Kidney (tissue), 14 donors: ENCODE results near the gene MPRIP. TPM values are rescaled to one million over a fixed set of nuclear protein-coding genes. Genes with fewer than 3 reads are reported as not detected.

Experiments used
- DNase-seq, 5 donors: peaks; one replicate each; pipeline ENCODE4 v3.0.0-alpha.2; 2013 to 2020
- FAIRE-seq: peaks from 2 replicates; lab custom pipeline; 2012; peaks lifted over from hg19 to GRCh38; lab: Jason Lieb, UNC
- H3K27ac ChIP-seq, 2 donors: one replicate each; pipeline ENCODE4 v1.7.0; 2013; ENCODE audit warnings: low read depth in 2 of 2, low read length in 2 of 2, inconsistent platforms in 1 of 2
- H3K27me3 ChIP-seq: one replicate; pipeline ENCODE4 v1.7.1; 2013; ENCODE audit warnings: low read length, inconsistent platforms; ENCODE audit not compliant: control insufficient read depth, insufficient read depth
- H3K36me3 ChIP-seq, 3 donors: one replicate each; pipeline versions ENCODE4 v1.7.0 to v1.7.1; 2013; ENCODE audit warnings: low read length in 3 of 3, control low read depth in 1 of 3, inconsistent platforms in 1 of 3; ENCODE audit not compliant: insufficient read depth in 3 of 3, control insufficient read depth in 2 of 3
- H3K4me1 ChIP-seq, 3 donors: one replicate each; pipeline versions ENCODE4 v1.7.0 to v1.7.1; 2013; ENCODE audit warnings: low read length in 3 of 3, inconsistent platforms in 1 of 3, low read depth in 1 of 3; ENCODE audit not compliant: control insufficient read depth in 2 of 3, insufficient read depth in 2 of 3
- H3K4me3 ChIP-seq, 3 donors: one replicate each; pipeline versions ENCODE4 v1.7.0 to v1.8.1; 2013; ENCODE audit warnings: low read length in 3 of 3, control low read depth in 1 of 3, inconsistent platforms in 1 of 3
- H3K9ac ChIP-seq, 3 donors: one replicate each; pipeline versions ENCODE4 v1.7.0 to v1.7.1; 2013; ENCODE audit warnings: low read length in 3 of 3, control low read depth in 1 of 3, inconsistent platforms in 1 of 3
- H3K9me3 ChIP-seq, 3 donors: one replicate each; pipeline versions ENCODE4 v1.7.0 to v1.7.1; 2013; ENCODE audit warnings: low read length in 3 of 3, control low read depth in 1 of 3, inconsistent platforms in 1 of 3; ENCODE audit not compliant: control insufficient read depth in 2 of 3, insufficient read depth in 1 of 3
- intact Hi-C: fragments of 100-400 bp; cut with DNase I; formaldehyde crosslinking; loops from one replicate; pipeline ENCODE4 v1.11.1; 2022
- polyA plus RNA-seq: library from polyadenylated mRNA; stranded (reverse); fragments of 350-450 nt; fragmentation: Illumina TruSeq; extraction: RNeasy Lipid Tissue Mini Kit (QIAGEN cat#74804); gene quantifications from one replicate; pipeline ENCODE4 v1.2.3, GENCODE V29; 2014; ENCODE audit warnings: low read depth, low replicate concordance; ENCODE audit not compliant: insufficient read depth
- total RNA-seq: library from RNA; stranded (reverse); fragmentation: NEBNext Ultra II Directional; extraction: Animal tissue kit (Norgen Biotek cat#: 25700); gene quantifications from one replicate; pipeline ENCODE4 v1.2.1, GENCODE V29; 2021
- TF ChIP-seq, protein P1 (sequence below): IDR thresholded peaks from 3 replicates; pipeline ENCODE4 v1.5.1; 2012; ENCODE audit warnings: mild to moderate bottlenecking, moderate library complexity, borderline replicate concordance; ENCODE audit not compliant: insufficient read depth; ENCODE audit errors: extremely low read depth
- donor health status: control.
- donor health status: control.
- donor health status: control.
- donor health status: control.
- donor health status: control.
- donor health status: DM: yes; HTN: yes; CAD: no.
- donor health status: Normal renal cell carcinoma (clear cell type).

MPRIP gene
- total and polyA plus RNA-seq, 2 donors from 2014 or later: 120 to 250 TPM

- Histone ChIP-seq H3K27me3 (no peaks in the 10 kb centered on the region), H3K4me1 (no peaks in the 10 kb centered on the region), H3K9ac (no peak overlapping the region), H3K4me3 (no peak overlapping the region), H3K9me3 (no peaks in the 10 kb centered on the region), H3K27ac (no peak overlapping the region), H3K36me3 (peaks cover 0 to 55% (median 40%) of the 10 kb centered on the region in 3 donors)
- TF ChIP-seq, protein P1, sequence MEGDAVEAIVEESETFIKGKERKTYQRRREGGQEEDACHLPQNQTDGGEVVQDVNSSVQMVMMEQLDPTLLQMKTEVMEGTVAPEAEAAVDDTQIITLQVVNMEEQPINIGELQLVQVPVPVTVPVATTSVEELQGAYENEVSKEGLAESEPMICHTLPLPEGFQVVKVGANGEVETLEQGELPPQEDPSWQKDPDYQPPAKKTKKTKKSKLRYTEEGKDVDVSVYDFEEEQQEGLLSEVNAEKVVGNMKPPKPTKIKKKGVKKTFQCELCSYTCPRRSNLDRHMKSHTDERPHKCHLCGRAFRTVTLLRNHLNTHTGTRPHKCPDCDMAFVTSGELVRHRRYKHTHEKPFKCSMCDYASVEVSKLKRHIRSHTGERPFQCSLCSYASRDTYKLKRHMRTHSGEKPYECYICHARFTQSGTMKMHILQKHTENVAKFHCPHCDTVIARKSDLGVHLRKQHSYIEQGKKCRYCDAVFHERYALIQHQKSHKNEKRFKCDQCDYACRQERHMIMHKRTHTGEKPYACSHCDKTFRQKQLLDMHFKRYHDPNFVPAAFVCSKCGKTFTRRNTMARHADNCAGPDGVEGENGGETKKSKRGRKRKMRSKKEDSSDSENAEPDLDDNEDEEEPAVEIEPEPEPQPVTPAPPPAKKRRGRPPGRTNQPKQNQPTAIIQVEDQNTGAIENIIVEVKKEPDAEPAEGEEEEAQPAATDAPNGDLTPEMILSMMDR: no peak
- intact Hi-C loops: no loop called here
- FAIRE-seq (no peak), DNase-seq (no peak)
These were observed 172.6 kb downstream of the MPRIP start for GRCh38 chr17:17214646-17215436.

DNA sequence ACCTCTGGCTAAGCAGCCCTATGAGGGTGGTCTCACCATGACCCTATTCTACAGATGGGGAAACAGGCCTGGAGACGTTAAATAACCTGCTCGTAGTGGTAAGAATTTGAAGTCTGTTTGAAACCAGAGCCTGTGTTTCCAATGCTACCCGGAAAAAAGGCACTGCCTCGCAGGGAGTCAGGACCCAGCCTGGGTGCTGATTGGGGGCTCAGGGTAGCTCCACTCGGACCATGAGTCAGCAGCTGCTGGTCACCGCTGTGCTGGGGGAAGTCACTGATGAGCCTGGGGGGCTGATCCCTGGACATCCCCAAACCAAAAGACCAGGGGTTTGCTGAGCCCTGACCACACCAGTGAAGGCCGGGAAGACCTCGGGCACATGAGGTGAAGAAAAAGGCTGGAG, 173.3 kb downstream of the MPRIP start:
- no peak overlapping the region for H3K9ac ChIP-seq
- DNase-seq: no peak
- peaks cover 0 to 62% (median 41%) of the 10 kb centered on the region in 3 donors for H3K36me3 ChIP-seq
- no peaks in the 10 kb centered on the region for H3K4me1 ChIP-seq
- no peak for FAIRE-seq
- intact Hi-C loops: no loop called here
- H3K9me3 ChIP-seq: no peaks in the 10 kb centered on the region
- TF ChIP-seq, protein P1: no peak
- H3K27me3 ChIP-seq: no peaks in the 10 kb centered on the region
- H3K27ac ChIP-seq: no peak overlapping the region
- no peak overlapping the region for H3K4me3 ChIP-seq

DNA sequence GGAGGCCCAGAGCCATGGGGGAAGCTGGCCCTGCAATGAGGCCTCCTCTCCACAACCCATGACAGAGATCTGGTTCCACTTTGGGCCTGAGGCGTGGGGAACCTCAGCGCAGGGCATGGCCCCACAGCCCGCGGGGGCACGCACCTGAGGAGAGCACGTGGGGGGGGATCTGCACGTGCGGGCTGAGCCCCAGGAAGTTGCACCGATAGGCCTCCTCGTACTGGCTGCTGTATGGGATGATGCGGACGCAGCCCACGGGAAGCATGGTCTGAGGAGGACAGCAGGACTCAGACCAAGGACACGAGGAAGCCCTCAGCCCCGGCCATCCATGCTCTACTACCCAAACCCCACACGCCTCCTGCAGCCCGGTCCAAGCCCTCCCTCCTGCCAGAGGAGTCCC, 174.0 kb downstream of the MPRIP start:
- no peak overlapping the region for H3K9ac ChIP-seq
- H3K27me3 ChIP-seq: no peaks in the 10 kb centered on the region
- H3K4me3 ChIP-seq: no peak overlapping the region
- intact Hi-C loops: no loop called here
- DNase-seq: peak in 1 of 5 donors; percentile 48
- TF ChIP-seq, protein P1: no peak
- no peaks in the 10 kb centered on the region for H3K4me1 ChIP-seq
- peaks cover 0 to 69% (median 48%) of the 10 kb centered on the region in 3 donors for H3K36me3 ChIP-seq
- no peaks in the 10 kb centered on the region for H3K9me3 ChIP-seq
- no peak overlapping the region for H3K27ac ChIP-seq
- FAIRE-seq: no peak
